Activated naive CD4-positive, alpha-beta T cell treated with anti-CD3 and anti-CD28 coated beads, Interleukin-2, amount 10 ng/mL, durations not matched to agents 7 days and 5 days (primary cell): ENCODE data around the gene FRAS1.
"Not testable (repeated sequence)": the region's sequence is repeated elsewhere in the genome, so short reads cannot be mapped to it uniquely, and the experiment has no call there.

Experiments
- CTCF ChIA-PET: fragments of 350-600 bp; sonication (Branson Sonifier 250); formaldehyde crosslinking; loops from one replicate; lab custom pipeline; 2021; ENCODE audit warnings: antibody characterized with exemption; lab: Charles Lee
- DNase-seq: peaks from one replicate; pipeline ENCODE4 v3.0.0-alpha.2; 2020
- H3K27ac Mint-ChIP-seq: one replicate; pipeline ENCODE4 v1.8.0; 2021; ENCODE audit warnings: mild to moderate bottlenecking, moderate library complexity, mixed read lengths
- H3K27me3 Mint-ChIP-seq: one replicate; pipeline ENCODE4 v1.8.0; 2021; ENCODE audit warnings: mild to moderate bottlenecking, mixed read lengths
- H3K36me3 Mint-ChIP-seq: one replicate; pipeline ENCODE4 v1.8.0; 2021; ENCODE audit warnings: mixed read lengths
- H3K4me1 Mint-ChIP-seq: one replicate; pipeline ENCODE4 v1.8.0; 2021; ENCODE audit warnings: mixed read lengths
- H3K4me3 Mint-ChIP-seq: one replicate; pipeline ENCODE4 v1.8.0; 2021; ENCODE audit warnings: mild to moderate bottlenecking, moderate library complexity, mixed read lengths
- H3K9me3 Mint-ChIP-seq: one replicate; pipeline ENCODE4 v1.8.0; 2021; ENCODE audit warnings: mixed read lengths

The FRAS1 gene

DNA sequence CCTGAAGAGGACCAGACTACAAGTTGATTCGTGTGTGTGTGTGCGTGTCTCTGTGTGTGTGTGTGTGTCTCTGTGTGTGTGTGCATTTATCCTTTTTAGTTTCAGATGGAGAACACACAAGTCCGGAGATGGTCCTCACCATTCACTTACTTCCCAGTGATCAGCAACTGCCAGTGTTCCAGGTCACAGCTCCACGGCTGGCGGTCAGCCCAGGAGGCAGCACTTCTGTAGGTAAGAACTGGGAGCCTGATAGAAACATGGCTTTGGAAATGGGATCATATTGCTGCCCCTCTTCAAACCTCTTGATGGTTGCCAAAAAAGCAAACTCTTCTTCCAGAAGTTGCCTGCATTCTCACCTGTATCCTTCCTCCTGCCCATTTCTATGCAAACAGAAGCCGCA lies 371.9 kb downstream of the FRAS1 start:
- Mint-ChIP-seq H3K27ac (no peak overlapping the region), H3K9me3 (no peaks in the 10 kb centered on the region), H3K4me1 (no peaks in the 10 kb centered on the region), H3K36me3 (no peaks in the 10 kb centered on the region), H3K4me3 (no peak overlapping the region), H3K27me3 (peaks cover 13% of the 10 kb centered on the region)
- CTCF ChIA-PET: no interaction called here
- no peak for DNase-seq

DNA sequence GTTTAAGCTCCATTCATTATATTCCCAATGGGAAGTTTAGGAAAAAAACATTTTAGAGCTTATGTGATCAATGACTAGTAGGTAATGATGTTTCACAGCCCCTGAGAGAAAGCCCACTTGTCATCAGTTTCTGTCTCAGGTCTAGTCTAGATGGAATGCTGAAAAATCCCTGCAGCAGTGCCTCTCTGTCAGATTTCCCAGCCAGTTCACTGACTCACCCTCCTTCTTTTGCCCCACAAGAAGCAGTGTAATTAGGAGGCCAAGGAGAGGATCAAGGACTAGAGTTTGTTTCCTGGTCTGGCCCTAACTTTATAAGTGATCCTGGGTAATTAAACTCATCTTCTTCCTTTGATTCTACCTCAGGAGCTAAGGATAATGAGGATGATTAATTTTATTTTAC lies 375.8 kb downstream of the FRAS1 start:
- no peak for DNase-seq
- CTCF ChIA-PET: no interaction called here
- Mint-ChIP-seq H3K9me3 (no peaks in the 10 kb centered on the region), H3K27me3 (peaks cover 3% of the 10 kb centered on the region), H3K27ac (no peak overlapping the region), H3K4me3 (no peak overlapping the region), H3K36me3 (no peaks in the 10 kb centered on the region), H3K4me1 (no peaks in the 10 kb centered on the region)

DNA sequence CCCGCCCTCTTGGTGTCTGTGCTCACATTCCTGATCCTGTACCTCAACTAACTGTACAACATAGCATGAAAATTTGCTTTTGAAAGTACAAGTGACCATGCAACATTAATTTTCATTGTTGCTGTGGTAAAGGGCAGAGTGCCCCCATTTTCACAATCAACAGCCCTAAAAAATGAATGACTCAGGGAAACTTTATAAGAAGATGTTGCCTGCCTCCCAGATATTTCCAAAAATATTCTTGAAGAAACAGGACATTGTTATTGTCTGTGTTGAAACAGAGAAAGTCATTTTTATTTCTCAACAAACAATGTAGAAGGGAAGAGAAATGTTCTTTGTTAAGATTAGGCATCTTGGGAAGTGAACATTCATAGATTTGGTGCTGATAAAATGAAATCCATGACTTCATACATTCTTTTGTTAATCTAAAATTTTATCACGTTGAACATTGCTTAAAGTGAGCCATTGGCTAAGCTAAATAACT lies 380.5 kb downstream of the FRAS1 start:
- Mint-ChIP-seq H3K27me3 (no peaks in the 10 kb centered on the region), H3K4me3 (no peak overlapping the region), H3K4me1 (no peaks in the 10 kb centered on the region), H3K36me3 (no peaks in the 10 kb centered on the region), H3K9me3 (no peaks in the 10 kb centered on the region), H3K27ac (no peak overlapping the region)
- no peak for DNase-seq
- CTCF ChIA-PET: no interaction called here

DNA sequence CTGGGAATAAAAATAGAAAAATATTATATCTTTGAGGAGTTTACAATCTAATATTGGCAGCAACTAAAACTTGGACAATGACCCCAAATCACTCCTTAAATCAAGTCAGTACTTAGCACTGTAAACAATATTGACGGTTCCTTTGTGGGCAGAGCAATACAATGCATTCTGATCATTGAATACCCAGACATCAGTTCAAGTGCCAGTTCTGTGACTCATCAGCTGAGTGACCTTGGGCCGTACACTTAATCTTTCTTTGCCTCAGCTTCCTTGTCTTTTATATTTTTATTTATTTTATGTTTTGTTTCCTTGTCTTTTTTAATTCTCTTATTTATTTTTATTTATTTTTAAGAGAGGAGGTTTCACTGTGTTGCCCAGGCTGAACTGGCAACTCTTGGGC lies 382.2 kb downstream of the FRAS1 start:
- no peaks in the 10 kb centered on the region for H3K9me3 Mint-ChIP-seq
- H3K36me3 Mint-ChIP-seq: no peaks in the 10 kb centered on the region
- CTCF ChIA-PET: no interaction called here
- no peak overlapping the region for H3K27ac Mint-ChIP-seq
- no peak overlapping the region for H3K4me3 Mint-ChIP-seq
- no peak for DNase-seq
- no peaks in the 10 kb centered on the region for H3K4me1 Mint-ChIP-seq
- no peaks in the 10 kb centered on the region for H3K27me3 Mint-ChIP-seq

DNA sequence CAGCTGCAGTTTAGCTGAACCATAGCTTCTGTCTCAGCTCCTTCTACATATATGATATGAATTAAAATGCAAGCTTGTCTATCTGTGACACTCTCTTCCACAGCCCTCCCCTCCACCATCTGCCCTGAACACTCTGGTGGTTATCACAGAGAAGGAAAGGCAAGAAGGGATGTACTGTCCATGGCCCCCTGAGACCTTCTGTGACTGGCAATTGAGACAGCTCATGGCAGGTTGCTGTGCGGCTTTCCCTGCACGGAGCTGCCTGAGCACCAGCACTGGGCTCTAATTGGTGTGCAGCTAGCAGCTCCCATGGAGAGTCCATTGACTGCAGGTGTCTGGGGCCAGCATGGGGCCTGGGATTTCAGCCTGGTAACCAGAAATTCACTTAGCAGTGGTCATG lies 384.6 kb downstream of the FRAS1 start:
- no peak for DNase-seq
- Mint-ChIP-seq H3K9me3 (no peaks in the 10 kb centered on the region), H3K4me1 (no peaks in the 10 kb centered on the region), H3K27ac (no peak overlapping the region), H3K27me3 (no peaks in the 10 kb centered on the region), H3K36me3 (no peaks in the 10 kb centered on the region), H3K4me3 (no peak overlapping the region)
- CTCF ChIA-PET: no interaction called here

DNA sequence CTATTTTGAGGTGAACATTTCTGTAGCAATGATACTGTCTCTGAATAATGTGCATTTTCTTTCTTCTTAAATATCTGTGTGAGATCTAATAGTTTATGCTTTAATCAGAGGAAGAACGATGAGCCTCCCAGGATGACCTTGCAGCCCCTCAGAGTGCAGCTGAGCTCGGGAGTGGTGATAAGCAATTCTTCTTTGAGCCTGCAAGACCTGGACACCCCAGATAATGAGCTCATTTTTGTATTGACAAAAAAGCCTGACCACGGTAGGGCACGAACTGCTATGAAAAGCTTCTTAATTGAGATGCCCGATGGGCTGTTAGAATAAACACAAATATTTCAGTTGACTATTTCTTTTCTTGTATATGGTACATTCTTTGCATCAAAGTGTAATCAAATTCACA lies 389.5 kb downstream of the FRAS1 start:
- no peak overlapping the region for H3K27ac Mint-ChIP-seq
- H3K36me3 Mint-ChIP-seq: no peaks in the 10 kb centered on the region
- CTCF ChIA-PET: no interaction called here

DNA sequence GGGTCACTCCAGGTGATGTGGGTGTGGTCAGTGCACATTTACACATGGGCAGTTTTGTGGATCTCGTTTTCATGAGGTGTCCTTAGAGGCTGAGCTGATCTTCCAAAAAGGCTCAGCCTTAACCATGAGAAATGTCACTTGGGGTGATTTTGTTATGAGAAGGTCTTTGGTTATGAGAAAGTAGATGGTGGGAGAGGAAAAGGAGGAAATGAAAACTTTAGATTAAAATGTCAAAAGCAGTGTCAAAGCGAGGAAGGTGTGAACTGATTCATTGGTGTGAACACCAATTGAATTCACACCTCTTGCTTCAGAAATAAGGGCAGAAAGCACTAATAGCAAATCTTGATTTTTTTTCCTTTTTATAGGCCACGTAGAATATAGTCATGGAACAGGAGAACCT lies 394.3 kb downstream of the FRAS1 start:
- H3K4me3 Mint-ChIP-seq: no peak overlapping the region
- DNase-seq: no peak
- no peak overlapping the region for H3K27ac Mint-ChIP-seq
- no peaks in the 10 kb centered on the region for H3K36me3 Mint-ChIP-seq
- no peaks in the 10 kb centered on the region for H3K9me3 Mint-ChIP-seq
- peaks cover 8% of the 10 kb centered on the region for H3K27me3 Mint-ChIP-seq
- CTCF ChIA-PET: no interaction called here
- no peaks in the 10 kb centered on the region for H3K4me1 Mint-ChIP-seq

More for the DNA sequence above, 389.5 kb downstream of the FRAS1 start:
- H3K27me3 Mint-ChIP-seq: no peaks in the 10 kb centered on the region
- DNase-seq: no peak
- H3K9me3 Mint-ChIP-seq: no peaks in the 10 kb centered on the region
- no peaks in the 10 kb centered on the region for H3K4me1 Mint-ChIP-seq
- no peak overlapping the region for H3K4me3 Mint-ChIP-seq

DNA sequence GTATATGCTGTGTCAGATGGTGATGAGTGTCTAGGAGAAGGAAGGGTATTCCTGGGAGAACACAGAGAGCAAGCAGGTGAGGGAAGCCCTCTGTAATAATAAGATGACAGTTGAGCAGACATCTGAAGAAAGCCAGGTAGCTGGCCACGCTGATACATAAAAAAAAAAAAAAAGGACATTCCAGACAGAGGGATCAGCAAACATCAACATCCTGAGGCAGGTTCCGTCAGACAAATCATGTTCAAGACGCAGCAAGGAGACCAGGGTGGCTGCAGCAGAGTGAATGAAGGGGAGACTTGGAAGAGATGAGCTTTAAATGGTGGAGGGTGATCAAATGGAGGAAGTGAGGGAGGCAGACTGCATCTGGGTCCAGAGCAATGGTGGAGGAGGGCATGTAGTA lies 396.9 kb downstream of the FRAS1 start:
- peaks cover 8% of the 10 kb centered on the region for H3K27me3 Mint-ChIP-seq
- H3K36me3 Mint-ChIP-seq: no peaks in the 10 kb centered on the region
- H3K4me1 Mint-ChIP-seq: no peaks in the 10 kb centered on the region

DNA sequence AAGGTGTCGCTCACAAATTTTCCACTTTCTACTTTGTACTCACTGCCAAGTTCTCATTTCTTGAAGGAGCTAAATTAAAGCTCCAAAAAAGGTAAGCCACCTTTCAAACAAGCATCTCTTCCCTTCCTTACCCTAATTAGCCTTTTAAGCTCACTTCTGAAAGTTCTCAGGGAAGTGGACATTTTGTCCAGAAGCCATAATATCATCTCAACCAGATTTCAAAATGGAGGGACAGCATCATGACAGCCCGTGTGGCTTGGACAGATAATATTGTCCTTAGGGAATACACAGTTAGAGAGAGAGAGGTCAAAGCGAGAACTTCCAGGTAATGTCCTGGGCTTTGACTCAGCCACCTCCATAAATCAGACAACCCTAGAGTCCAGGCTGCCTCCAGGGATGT lies 400.6 kb downstream of the FRAS1 start:
- H3K27me3 Mint-ChIP-seq: peaks cover 18% of the 10 kb centered on the region
- no peaks in the 10 kb centered on the region for H3K36me3 Mint-ChIP-seq
- H3K4me1 Mint-ChIP-seq: no peaks in the 10 kb centered on the region
- CTCF ChIA-PET: no interaction called here
- DNase-seq: no peak
- no peak overlapping the region for H3K27ac Mint-ChIP-seq
- no peaks in the 10 kb centered on the region for H3K9me3 Mint-ChIP-seq
- no peak overlapping the region for H3K4me3 Mint-ChIP-seq

More for the DNA sequence above, 396.9 kb downstream of the FRAS1 start:
- Mint-ChIP-seq H3K4me3 (no peak overlapping the region), H3K27ac (no peak overlapping the region), H3K9me3 (no peaks in the 10 kb centered on the region)
- CTCF ChIA-PET: no interaction called here
- no peak for DNase-seq

DNA sequence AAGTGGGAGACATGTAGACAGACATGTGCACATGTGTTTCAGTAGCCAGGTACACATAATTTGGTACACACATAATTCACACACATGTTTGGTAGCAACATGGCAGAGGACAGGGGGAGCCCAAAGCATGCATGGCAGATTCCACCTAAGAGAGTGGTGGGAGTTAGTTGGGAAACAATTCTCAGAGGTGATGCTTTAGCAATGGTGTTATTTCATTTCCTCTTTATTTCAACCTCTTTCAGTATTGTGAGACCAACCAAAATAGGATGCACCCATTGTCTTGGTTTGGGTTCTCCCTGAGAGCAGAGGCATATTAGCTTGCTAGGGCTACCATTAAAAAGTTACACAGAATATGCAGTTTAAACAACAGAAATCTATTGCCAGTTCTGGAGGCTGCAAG lies 402.2 kb downstream of the FRAS1 start:
- no peak overlapping the region for H3K4me3 Mint-ChIP-seq
- CTCF ChIA-PET: no interaction called here
- DNase-seq: no peak
- no peak overlapping the region for H3K27ac Mint-ChIP-seq
- H3K4me1 Mint-ChIP-seq: no peaks in the 10 kb centered on the region
- no peaks in the 10 kb centered on the region for H3K36me3 Mint-ChIP-seq
- H3K9me3 Mint-ChIP-seq: no peaks in the 10 kb centered on the region
- peaks cover 14% of the 10 kb centered on the region for H3K27me3 Mint-ChIP-seq

DNA sequence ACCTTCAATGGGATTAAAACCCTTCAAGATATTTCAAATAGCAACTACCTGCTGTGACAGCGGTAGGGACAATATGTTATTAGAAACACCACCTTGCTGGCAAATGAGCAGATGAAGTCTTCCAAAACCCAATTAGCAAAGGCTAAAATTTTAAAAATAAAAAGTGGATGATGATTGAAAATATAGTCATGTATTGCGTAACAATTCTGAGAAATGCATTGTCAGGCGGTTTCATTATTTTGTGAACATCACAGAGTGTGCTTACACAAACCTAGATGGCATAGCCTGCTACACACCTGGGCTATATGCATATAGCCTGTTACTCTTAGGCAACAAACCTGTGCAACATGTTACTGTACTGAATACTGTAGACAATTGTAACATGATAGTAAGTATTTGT lies 403.2 kb downstream of the FRAS1 start:
- Mint-ChIP-seq H3K4me3 (no peak overlapping the region), H3K27ac (no peak overlapping the region), H3K4me1 (no peaks in the 10 kb centered on the region), H3K27me3 (peaks cover 10% of the 10 kb centered on the region), H3K36me3 (no peaks in the 10 kb centered on the region), H3K9me3 (no peaks in the 10 kb centered on the region)
- CTCF ChIA-PET: no interaction called here
- DNase-seq: no peak

DNA sequence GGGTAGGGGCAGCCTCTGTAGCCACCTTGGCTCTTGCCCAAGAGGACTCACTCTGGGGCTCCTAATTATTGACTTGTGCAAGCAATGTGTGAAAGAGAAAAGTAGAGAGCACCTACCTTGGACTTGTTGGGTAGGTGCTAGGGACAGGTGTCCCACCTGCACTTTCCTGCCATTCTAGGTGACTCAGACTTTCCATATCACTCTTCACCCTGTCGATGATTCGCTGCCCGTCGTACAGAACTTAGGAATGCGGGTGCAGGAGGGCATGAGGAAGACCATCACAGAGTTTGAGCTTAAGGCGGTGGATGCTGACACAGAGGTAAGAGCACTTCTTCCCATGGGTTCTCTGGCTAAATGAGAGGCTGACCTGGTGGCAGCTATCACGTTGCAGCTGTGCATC lies 407.1 kb downstream of the FRAS1 start:
- CTCF ChIA-PET: no interaction called here
- no peaks in the 10 kb centered on the region for H3K9me3 Mint-ChIP-seq
- no peaks in the 10 kb centered on the region for H3K4me1 Mint-ChIP-seq
- H3K4me3 Mint-ChIP-seq: no peak overlapping the region
- H3K27me3 Mint-ChIP-seq: peaks cover 14% of the 10 kb centered on the region
- H3K36me3 Mint-ChIP-seq: no peaks in the 10 kb centered on the region
- no peak overlapping the region for H3K27ac Mint-ChIP-seq
- DNase-seq: no peak

DNA sequence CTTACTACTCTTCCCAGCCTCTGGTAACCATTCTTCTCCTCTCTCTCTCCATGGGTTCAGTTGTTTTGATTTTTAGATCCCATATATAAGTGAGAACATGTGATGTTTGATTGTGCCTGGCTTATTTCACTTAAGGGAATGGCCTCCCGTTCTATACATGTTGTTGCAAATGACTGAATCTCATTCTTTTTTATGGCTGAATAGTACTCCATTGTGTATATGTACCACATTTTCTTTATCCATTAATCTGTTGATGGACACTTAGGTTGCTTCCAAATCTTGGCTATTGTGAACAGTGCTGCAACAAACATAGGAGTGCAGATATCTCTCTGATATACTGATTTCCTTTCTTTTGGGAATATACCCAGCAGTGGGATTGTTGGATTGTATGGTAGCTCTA lies 410.1 kb downstream of the FRAS1 start:
- H3K4me1 Mint-ChIP-seq, CTCF ChIA-PET, DNase-seq, H3K27me3 Mint-ChIP-seq, H3K36me3 Mint-ChIP-seq, H3K27ac Mint-ChIP-seq, H3K4me3 Mint-ChIP-seq, H3K9me3 Mint-ChIP-seq: not testable (repeated sequence)

DNA sequence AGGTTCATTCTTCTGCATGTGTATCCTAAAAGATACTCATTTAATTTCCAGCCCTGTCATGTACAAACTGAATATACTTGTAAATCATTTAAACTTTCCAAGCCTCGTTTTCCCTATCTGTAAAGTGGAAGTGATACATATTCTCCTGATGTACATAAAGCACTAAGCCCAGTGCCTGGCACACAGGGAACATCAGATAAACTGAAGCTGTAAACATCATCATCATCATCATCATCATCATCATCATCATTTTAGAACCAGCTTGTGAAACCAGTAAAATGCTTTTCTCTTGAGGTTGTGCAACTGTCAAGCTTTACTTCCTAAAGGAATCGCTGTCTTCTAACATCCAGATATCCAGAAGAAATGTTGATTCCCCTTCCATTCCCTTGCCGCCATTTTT lies 411.1 kb downstream of the FRAS1 start:
- Mint-ChIP-seq H3K4me1 (no peaks in the 10 kb centered on the region), H3K4me3 (no peak overlapping the region), H3K36me3 (no peaks in the 10 kb centered on the region), H3K9me3 (no peaks in the 10 kb centered on the region), H3K27ac (no peak overlapping the region), H3K27me3 (peaks cover 4% of the 10 kb centered on the region)
- no peak for DNase-seq
- CTCF ChIA-PET: no interaction called here

DNA sequence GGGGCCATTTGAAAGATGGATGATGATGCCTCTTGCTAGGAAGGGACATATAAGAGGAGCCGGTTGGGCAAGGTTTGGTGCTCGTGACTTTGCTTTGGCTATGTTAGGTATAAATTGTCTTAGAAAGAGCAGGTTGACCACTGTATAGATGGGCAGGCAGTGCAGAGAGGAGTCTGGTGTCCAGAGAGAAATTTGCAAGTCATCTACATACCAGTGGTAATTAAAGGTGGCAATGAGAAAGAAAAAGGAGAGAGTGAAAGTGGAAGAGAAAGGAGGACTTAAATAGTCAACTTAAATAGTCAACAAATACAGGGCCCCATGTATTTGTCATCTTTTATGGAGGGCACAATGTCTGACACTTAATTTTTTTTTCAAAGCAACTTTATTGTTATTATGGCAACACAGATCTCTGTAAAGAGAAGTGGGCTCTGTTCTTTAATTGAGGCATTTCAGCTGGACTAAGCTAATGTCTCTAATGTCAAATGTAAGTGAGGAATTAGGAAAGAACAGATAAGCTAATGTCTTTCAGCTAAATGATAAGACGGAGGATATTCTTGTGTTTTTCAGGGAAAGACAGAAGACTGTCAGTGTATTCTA lies 419.1 kb downstream of the FRAS1 start:
- Mint-ChIP-seq H3K27ac (no peak overlapping the region), H3K27me3 (peaks cover 4% of the 10 kb centered on the region), H3K4me1 (no peaks in the 10 kb centered on the region), H3K9me3 (no peaks in the 10 kb centered on the region), H3K36me3 (no peaks in the 10 kb centered on the region), H3K4me3 (no peak overlapping the region)
- no peak for DNase-seq
- CTCF ChIA-PET: no interaction called here

DNA sequence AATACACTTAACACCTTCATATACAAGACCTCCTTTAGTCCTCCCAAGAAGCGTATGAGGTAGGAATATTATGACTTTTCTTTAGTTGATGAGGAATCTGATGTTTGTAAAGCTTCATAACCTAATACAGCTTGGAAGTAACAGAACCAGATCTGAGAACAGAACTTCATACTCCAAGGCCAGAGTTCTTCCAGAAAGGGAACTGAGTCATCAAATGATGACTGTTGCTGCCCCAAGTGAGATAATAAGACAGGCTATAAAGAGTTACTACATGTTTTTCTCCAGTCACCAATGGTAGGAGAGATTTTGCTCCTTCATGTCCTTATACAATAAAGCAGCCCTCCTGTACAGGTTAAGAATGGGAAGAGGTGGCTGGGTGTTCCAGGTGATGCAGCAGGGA lies 420.2 kb downstream of the FRAS1 start:
- CTCF ChIA-PET: no interaction called here
- peaks cover 4% of the 10 kb centered on the region for H3K27me3 Mint-ChIP-seq
- no peaks in the 10 kb centered on the region for H3K36me3 Mint-ChIP-seq
- H3K4me3 Mint-ChIP-seq: no peak overlapping the region
- H3K9me3 Mint-ChIP-seq: no peaks in the 10 kb centered on the region
- DNase-seq: no peak
- no peak overlapping the region for H3K27ac Mint-ChIP-seq
- H3K4me1 Mint-ChIP-seq: no peaks in the 10 kb centered on the region
